Endothelial cell of umbilical vein (primary cell): Measurements from ENCODE around the gene PRPF19. TPM values are rescaled to one million over a fixed set of nuclear protein-coding genes. Genes with fewer than 3 reads are reported as not detected.

Source experiments
- BruUV-seq: library from RNA; stranded (reverse); fragments of 400-500 nt; replicated peaks from 2 replicates; lab custom pipeline; 2021; lab: Mats Ljungman, UMichigan
- CTCF ChIA-PET: fragments of 300-600, 350-600 bp; sonication (Branson Sonifier 250); formaldehyde crosslinking; loops from one replicate; lab custom pipeline; 2021; ENCODE audit warnings: antibody characterized with exemption, inconsistent platforms; lab: Charles Lee
- POLR2A ChIA-PET: fragments of 300-600, 350-600 bp; sonication (Branson Sonifier 250); formaldehyde crosslinking; loops from one replicate; lab custom pipeline; 2021; ENCODE audit warnings: antibody characterized with exemption, inconsistent platforms; lab: Charles Lee
- DNase-seq: peaks from one replicate; pipeline ENCODE4 v3.0.0-alpha.2; 2011; ENCODE audit warnings: low read depth, low spot score
- FAIRE-seq: peaks from 2 replicates; lab custom pipeline; 2011; peaks lifted over from hg19 to GRCh38; lab: Jason Lieb, UNC
- H2AFZ ChIP-seq: 2 replicates; pipeline ENCODE4 v1.6.0; 2012; ENCODE audit warnings: low read depth, low read length, control low read depth, inconsistent platforms
- H3K27ac ChIP-seq: 2 replicates; pipeline ENCODE4 v1.5.1; 2011; ENCODE audit warnings: low read depth, mild to moderate bottlenecking, control low read depth, low read length, moderate library complexity; ENCODE audit not compliant: insufficient read depth
- H3K27me3 ChIP-seq, 2 experiments: 2 replicates each; pipeline versions ENCODE4 v1.6.0 to v1.6.1; 2011; ENCODE audit warnings: low read length in 2 of 2, mixed read lengths in 1 of 2; ENCODE audit not compliant: control insufficient read depth in 2 of 2, insufficient read depth in 2 of 2
- H3K36me3 ChIP-seq, 2 experiments: 2 replicates in 1 of 2; 3 replicates in 1 of 2; pipeline ENCODE4 v1.5.1; 2011; ENCODE audit warnings: low read length in 2 of 2, mild to moderate bottlenecking in 1 of 2, moderate library complexity in 1 of 2; ENCODE audit not compliant: control insufficient read depth in 2 of 2, insufficient read depth in 2 of 2; ENCODE audit errors: extremely low read depth in 1 of 2
- H3K4me1 ChIP-seq: 3 replicates; pipeline ENCODE4 v1.5.1; 2011; ENCODE audit warnings: mild to moderate bottlenecking, low read length; ENCODE audit not compliant: control insufficient read depth, insufficient read depth; ENCODE audit errors: extremely low read depth
- H3K4me2 ChIP-seq: 2 replicates; pipeline ENCODE4 v1.6.1; 2011; ENCODE audit warnings: low read length, control low read depth, mixed read lengths; ENCODE audit not compliant: insufficient read depth
- H3K4me3 ChIP-seq, 3 experiments: fragments of 200-600 bp in 1 of 3; sonication (generic), shearing (Covaris generic) in 1 of 3; replicated peaks in 1 of 3; 2 replicates each; pipeline ENCODE4 v1.5.1; 2011 to 2016; ENCODE audit warnings: control low read depth in 3 of 3, low read length in 3 of 3, mild to moderate bottlenecking in 2 of 3, inconsistent platforms in 1 of 3, low read depth in 1 of 3, moderate library complexity in 1 of 3; ENCODE audit not compliant: insufficient read depth in 1 of 3
- H3K79me2 ChIP-seq: 2 replicates; pipeline ENCODE4 v1.6.0; 2012; ENCODE audit warnings: low read length, inconsistent platforms; ENCODE audit not compliant: control insufficient read depth, insufficient read depth
- H3K9ac ChIP-seq: replicated peaks from 2 replicates; pipeline ENCODE3; 2011; ENCODE audit warnings: low read length, control low read depth; ENCODE audit not compliant: insufficient read depth; ENCODE audit errors: extremely low read depth
- H3K9me1 ChIP-seq: replicated peaks from 3 replicates; pipeline ENCODE4 v1.6.0; 2011; ENCODE audit warnings: mild to moderate bottlenecking, low read length; ENCODE audit not compliant: control insufficient read depth, insufficient read depth; ENCODE audit errors: extremely low read depth
- H3K9me3 ChIP-seq: replicated peaks from 2 replicates; pipeline ENCODE4 v1.5.1; 2012; ENCODE audit warnings: low read length, inconsistent platforms; ENCODE audit not compliant: control insufficient read depth, insufficient read depth
- H4K20me1 ChIP-seq: replicated peaks from 2 replicates; pipeline ENCODE3; 2011; ENCODE audit warnings: mild to moderate bottlenecking, low read length; ENCODE audit not compliant: control insufficient read depth, insufficient read depth; ENCODE audit errors: extremely low read depth
- CTCF ChIP-seq, 2 donors: IDR thresholded peaks; 1 replicate in 1 of 2; 2 replicates in 1 of 2; pipeline ENCODE4 v1.5.1; 2011; ENCODE audit warnings: low read length in 2 of 2, mild to moderate bottlenecking in 2 of 2, moderate library complexity in 2 of 2, control low read depth in 1 of 2, inconsistent platforms in 1 of 2, low read depth in 1 of 2; ENCODE audit not compliant: insufficient read depth in 1 of 2; ENCODE audit errors: extremely low read depth in 1 of 2
- EZH2 ChIP-seq: IDR thresholded peaks from 2 replicates; pipeline ENCODE4 v1.6.1; 2012; ENCODE audit warnings: borderline replicate concordance, low read depth, mild to moderate bottlenecking, moderate library complexity, low read length, inconsistent platforms; ENCODE audit not compliant: severe bottlenecking
- FOS ChIP-seq: IDR thresholded peaks from 2 replicates; pipeline ENCODE4 v1.6.1; 2011; ENCODE audit warnings: mild to moderate bottlenecking, low read length, moderate library complexity, borderline replicate concordance; ENCODE audit not compliant: insufficient read depth
- GATA2 ChIP-seq: IDR thresholded peaks from 2 replicates; pipeline ENCODE4 v1.7.0; 2011; ENCODE audit warnings: low read depth, mild to moderate bottlenecking, moderate library complexity, mixed read lengths, low read length; ENCODE audit not compliant: insufficient read length, insufficient read depth
- JUN ChIP-seq: IDR thresholded peaks from 2 replicates; pipeline ENCODE4 v1.6.1; 2011; ENCODE audit warnings: borderline replicate concordance, low read depth; ENCODE audit not compliant: insufficient read length, insufficient read depth
- MAX ChIP-seq: IDR thresholded peaks from 2 replicates; pipeline ENCODE4 v1.6.1; 2011; ENCODE audit not compliant: insufficient read depth, insufficient read length
- MYC ChIP-seq: IDR thresholded peaks from one replicate; pipeline ENCODE4 v1.6.1; 2011; ENCODE audit warnings: mild to moderate bottlenecking, low read depth, low read length
- POLR2A ChIP-seq: IDR thresholded peaks from 2 replicates; pipeline ENCODE4 v1.6.1; 2012; ENCODE audit warnings: low read depth, mild to moderate bottlenecking, control low read depth, low read length
- POLR2AphosphoS5 ChIP-seq: IDR thresholded peaks from 2 replicates; pipeline ENCODE4 v1.6.1; 2012; ENCODE audit warnings: low read depth, mild to moderate bottlenecking, control low read depth, low read length, moderate library complexity; ENCODE audit not compliant: insufficient read depth
- dilution Hi-C: fragments of 300-500 bp; cut with MboI; formaldehyde crosslinking; loops from one replicate; pipeline ENCODE4 v1.15.0; 2019; ENCODE audit warnings: low sequenced_read_pairs; ENCODE audit not compliant: extremely low pct_ligation_motif_present
- intact Hi-C: fragments of 100-400 bp; cut with micrococcal nuclease; formaldehyde crosslinking; loops from one replicate; pipeline ENCODE4 v1.10.0; 2022
- polyA plus RNA-seq, 4 experiments: library from polyadenylated mRNA; depleted of rRNA in 3 of 4; stranded (reverse) in 3 of 4; unstranded in 1 of 4; fragments of >200 nt; gene quantifications; 2 replicates each; pipeline versions ENCODE4 v1.2.1 to v1.2.3, GENCODE V29; 2011 to 2012; ENCODE audit warnings: missing spikeins in 1 of 4
- total RNA-seq: library from RNA; stranded (reverse); gene quantifications from 2 replicates; pipeline ENCODE4 v1.2.3, GENCODE V29; 2021

The PRPF19 gene
- total and polyA plus RNA-seq, 2 donors (not counting 3 experiments of a cell fraction or from before 2014, with no cell fraction given): 97.1 to 126 TPM

GRCh38 chr11:60879971-60880588, 26.3 kb downstream of the PRPF19 start:
- DNase-seq (no peak), FAIRE-seq (no peak)
- dilution Hi-C loops: no loop called here
- no peaks in the 10 kb centered on the region for H3K36me3 ChIP-seq
- no peaks in the 10 kb centered on the region for H3K4me1 ChIP-seq
- POLR2A ChIA-PET: no interaction called here
- H3K4me2 ChIP-seq: no peak overlapping the region
- H3K27ac ChIP-seq: no peak overlapping the region
- intact Hi-C loops: no loop called here
- H3K9me1 ChIP-seq: no peaks in the 10 kb centered on the region
- no peaks in the 10 kb centered on the region for H3K9me3 ChIP-seq
- CTCF ChIA-PET: interaction anchor here (1.6 to 3.2 kb wide), 2 partner anchors 19 to 49 kb away, joined by 7 to 18 read pairs; no protein-coding TSS in a partner anchor
- H3K9ac ChIP-seq: no peak overlapping the region
- no peaks in the 10 kb centered on the region for H4K20me1 ChIP-seq
- no peaks in the 10 kb centered on the region for H3K27me3 ChIP-seq
- no peak overlapping the region for H2AFZ ChIP-seq
- H3K79me2 ChIP-seq: no peaks in the 10 kb centered on the region
- H3K4me3 ChIP-seq: no peak overlapping the region
- BruUV-seq: no TSS peak
- no peak for TF ChIP-seq CTCF (IDR thresholded peaks at IDR 0.05; ENCODE audit: extremely low read depth in 1 of 2, insufficient read depth in 1 of 2, low read depth in 1 of 2, low read length in 2 of 2)
- TF ChIP-seq GATA2: no peak
- no peak for TF ChIP-seq EZH2
- no peak for TF ChIP-seq POLR2A
- TF ChIP-seq FOS: no peak
- no peak for TF ChIP-seq JUN
- TF ChIP-seq MYC: no peak
- no peak for TF ChIP-seq MAX
- TF ChIP-seq POLR2AphosphoS5: no peak
